Measurements from ENCODE around the gene FYCO1.

DNA sequence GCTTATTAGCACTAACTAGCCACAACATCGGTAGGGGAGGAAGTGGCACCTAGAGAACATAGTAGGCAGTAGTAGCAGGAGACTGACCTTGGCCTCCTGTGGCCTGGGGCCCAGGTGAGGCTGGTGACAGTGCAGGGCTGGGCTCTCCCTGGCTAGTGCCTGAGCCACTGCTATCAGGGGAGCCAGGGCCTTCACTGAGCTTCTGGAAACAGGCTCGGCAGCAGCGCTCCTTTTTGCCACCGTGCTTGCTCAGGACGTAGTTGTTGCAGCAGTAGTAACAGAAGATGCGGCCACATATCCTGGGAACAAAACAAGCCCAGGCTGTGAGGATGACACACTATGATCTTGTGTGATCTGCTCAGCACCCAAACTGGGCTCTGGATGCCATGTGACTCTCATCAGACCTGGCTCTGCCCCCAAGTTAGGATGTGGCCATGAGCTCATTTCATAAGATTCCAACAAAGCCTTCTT lies 37.3 kb downstream of the FYCO1 start:
- TF ChIP-seq POLR2A (IDR thresholded peaks at IDR 0.05; ENCODE audit: low read length) (no peak), GATA1 (IDR thresholded peaks at IDR 0.05; ENCODE audit: low read depth, low read length) (no peak)

All from erythroblast (primary cell).